GM20431 (cell line): ENCODE measurements around the gene CHMP4B.

Experiments used
- in situ Hi-C: fragments of 300-500 bp; cut with MseI, MboI; formaldehyde crosslinking; loops from one replicate; pipeline ENCODE4 v1.15.0; 2020; ENCODE audit warnings: low sequenced_read_pairs; ENCODE audit not compliant: unreplicated experiment

CHMP4B gene

DNA sequence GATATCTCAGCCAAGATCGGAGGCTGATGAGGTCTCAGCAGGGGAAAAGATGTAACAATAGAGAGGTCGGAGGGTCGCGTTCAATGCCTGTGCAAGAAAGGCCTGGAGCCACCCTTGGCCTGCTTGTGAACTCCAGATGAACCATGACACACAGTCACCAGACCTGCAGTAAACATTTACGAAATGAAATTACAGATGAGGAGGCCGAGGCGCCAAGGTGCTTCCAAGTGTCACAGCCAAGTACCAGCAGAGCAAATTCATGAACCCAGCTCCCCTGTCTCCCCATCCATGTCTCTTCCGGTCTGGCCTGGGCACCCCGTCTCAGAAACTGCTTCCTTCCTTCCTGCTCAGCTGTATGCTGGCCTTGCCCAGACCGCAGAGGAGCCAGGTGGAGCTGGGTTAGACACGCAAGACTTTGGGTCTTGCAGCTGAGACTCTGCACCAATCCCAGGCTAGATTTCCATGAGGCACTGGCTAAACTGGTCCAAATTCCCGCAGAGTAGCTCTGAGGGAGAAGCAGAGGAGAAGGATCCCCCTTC, 48.1 kb downstream of the CHMP4B start:
- in situ Hi-C loops = no loop called here

DNA sequence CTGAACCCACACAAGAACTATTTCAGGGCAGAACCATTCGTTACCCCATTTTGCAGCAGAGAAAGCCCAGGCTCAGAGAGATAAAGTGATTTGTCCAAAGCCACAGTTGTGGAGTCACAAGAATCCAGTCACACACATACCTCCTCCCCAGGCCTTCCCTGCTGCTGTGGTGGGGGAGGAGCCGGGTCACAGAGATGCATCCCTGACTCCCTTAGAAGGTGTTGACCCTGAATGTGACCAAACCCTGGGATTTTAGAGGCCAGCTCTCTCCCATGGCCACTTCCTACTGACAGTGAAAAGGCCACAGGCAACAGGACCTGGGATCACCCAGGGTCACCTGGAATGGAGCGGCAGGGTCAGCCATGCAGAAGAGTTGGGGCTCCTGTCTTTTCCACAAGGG, 48.6 kb downstream of the CHMP4B start:
- in situ Hi-C loops = no loop called here

DNA sequence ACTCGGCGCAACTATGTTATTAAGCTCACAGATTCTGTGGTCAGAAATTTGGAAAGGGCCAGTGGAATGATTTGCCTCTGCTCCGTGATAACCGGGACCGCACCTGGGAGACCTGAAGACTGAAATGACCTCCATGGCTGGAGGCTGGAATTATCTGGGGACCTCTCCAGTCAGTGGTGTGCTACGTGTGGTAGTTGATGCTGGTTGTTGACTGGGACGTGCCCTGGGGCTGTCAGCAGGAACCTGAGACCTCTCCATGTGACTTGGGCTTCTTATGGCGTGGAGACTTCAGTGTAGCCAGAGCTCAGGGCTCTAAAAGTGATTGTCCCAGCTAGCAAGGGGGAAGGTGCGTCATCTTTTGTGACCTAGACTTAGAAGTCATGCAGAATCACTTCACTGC, 50.3 kb downstream of the CHMP4B start:
- in situ Hi-C loops = no loop called here

GRCh38 chr20:33862709-33863403, 51.7 kb downstream of the CHMP4B start:
- in situ Hi-C loops = no loop called here

GRCh38 chr20:33863440-33864323, 52.5 kb downstream of the CHMP4B start:
- in situ Hi-C loops = no loop called here

- in situ Hi-C loops = no loop called here
These were observed 53.3 kb downstream of the CHMP4B start for GRCh38 chr20:33864324-33864963.

- in situ Hi-C loops = no loop called here
These were observed 54.7 kb downstream of the CHMP4B start for GRCh38 chr20:33865761-33866370.

- in situ Hi-C loops = no loop called here
These were observed 55.4 kb downstream of the CHMP4B start for GRCh38 chr20:33866398-33867100.

DNA sequence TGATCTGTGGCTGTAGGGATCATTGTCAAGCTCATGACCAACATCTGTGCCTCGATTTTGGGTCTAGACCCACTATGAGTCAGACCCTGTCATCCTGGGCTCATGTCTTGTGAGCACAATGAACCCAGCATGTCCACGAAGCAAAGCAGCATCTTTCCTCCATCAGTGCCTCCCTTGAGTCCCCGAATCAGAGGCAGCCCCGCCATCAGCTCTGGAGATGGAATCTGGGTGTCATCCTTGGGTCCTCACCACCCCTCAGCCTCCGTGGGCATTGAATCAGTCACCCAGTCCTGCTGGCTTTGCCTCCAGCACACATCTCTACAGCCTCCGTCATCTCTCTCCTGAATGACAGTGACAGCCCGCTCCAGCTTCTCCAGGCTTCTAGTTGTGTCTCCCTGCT, 56.9 kb downstream of the CHMP4B start:
- in situ Hi-C loops = no loop called here

GRCh38 chr20:33868595-33868994, 57.4 kb downstream of the CHMP4B start:
- in situ Hi-C loops = no loop called here

- in situ Hi-C loops = no loop called here
These were observed 58.1 kb downstream of the CHMP4B start for GRCh38 chr20:33869283-33869682.

- in situ Hi-C loops = no loop called here
These were observed 60.2 kb downstream of the CHMP4B start for GRCh38 chr20:33871362-33871761.

DNA sequence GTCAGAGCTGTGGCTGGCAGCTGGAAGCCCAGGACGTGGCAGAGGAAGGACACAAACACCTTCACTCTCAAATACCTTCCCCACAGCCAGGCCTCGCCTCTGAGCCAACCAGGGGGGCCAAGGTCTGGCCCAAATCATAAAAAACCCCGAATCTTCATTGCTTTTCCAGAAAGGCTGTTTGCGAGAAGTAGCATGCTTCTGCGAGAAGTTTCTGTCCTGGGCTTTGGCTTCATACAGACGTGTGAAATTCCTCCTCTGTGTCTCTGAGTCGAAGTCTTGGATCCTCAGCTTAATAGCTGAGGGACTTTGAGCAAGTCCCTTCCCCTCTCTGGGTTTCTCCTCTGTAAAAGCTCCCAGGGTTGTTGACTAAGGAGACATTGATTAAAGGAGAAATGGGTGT, 63.0 kb downstream of the CHMP4B start:
- in situ Hi-C loops = no loop called here

- in situ Hi-C loops = no loop called here
These were observed 63.9 kb downstream of the CHMP4B start for GRCh38 chr20:33875055-33875454.

GRCh38 chr20:33875534-33876026, 64.4 kb downstream of the CHMP4B start:
- in situ Hi-C loops = no loop called here

- in situ Hi-C loops = no loop called here
These were observed 67.4 kb downstream of the CHMP4B start for GRCh38 chr20:33878583-33878982.

DNA sequence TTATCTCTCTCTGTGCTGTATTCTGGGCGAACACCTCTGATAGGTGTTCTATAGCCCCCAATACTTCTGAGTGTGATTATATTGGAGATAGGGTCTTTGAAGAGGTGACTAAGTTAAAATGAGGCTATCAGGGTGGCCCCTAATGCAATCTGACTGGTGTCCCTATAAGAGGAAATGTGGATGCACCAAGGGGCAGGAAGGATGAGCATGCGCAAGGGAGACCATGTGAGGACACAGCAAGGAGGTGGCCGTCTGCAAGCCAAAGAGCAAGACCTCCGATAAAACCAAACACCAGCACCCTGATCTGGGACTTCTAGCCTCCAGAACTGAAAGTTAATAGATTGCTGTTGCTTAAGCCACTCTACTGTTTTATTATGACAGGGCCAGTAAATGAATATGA, 69.2 kb downstream of the CHMP4B start:
- in situ Hi-C loops = no loop called here

DNA sequence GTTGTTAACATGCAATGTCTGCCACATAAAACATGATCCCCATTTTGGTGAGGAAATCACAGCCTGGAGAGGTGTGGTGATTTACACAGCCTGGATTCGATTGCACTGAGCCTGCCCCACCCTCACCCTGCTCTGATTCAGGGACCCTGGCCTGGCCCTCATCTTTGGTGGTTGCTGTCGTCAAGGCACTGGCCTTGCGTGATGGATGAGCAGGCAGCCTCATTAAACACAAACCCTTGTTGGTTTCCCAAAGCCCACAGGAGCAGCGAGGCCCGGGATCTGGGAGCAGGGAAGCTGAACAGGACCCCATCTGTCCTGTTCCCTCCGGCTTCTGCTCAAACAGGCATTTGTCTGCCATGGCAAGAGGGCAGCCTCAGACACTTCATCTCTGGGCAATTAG, 70.8 kb downstream of the CHMP4B start:
- in situ Hi-C loops = no loop called here

DNA sequence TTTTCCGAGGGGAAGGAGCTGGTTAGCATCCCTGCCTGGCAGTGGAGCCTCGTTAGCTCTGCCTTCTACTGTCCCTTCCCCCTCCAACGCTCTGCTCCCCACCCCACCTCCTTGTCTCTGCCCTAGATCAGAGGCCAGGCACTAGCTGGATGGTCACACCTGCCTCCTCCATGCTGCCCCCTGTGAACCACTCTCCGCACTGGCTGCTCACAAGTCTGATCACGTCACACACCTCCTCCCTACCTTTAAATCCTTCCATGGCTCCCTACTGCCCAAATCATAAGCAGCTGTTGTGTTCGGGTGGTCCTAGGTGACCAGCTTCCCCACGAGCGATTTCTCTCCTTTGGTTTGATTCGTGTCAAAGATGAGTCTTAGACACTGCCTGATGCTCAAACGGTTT, 71.3 kb downstream of the CHMP4B start:
- in situ Hi-C loops = no loop called here

DNA sequence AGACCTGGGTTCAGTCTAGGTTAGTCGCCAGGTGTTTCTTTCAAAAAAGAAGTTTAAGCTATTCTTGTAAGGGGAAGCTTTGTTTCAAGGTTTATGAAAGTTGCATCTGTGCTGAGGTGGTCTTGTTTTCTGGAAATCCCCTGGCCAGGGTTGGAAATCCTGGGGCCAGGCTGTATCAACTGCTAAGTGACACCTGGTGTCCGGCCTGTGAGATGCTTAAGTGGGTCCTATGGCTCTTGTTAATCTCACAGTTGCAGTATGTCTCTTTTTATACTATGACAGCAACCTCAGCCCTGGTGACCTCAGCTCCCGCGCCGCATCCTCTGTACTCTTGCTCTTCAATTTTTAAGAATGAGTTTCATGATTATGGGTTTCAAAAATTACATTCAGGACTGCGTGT, 72.0 kb downstream of the CHMP4B start:
- in situ Hi-C loops = no loop called here
